ENCODE data around the gene FREM2.

Gene FREM2

GRCh38 chr13:38871275-38871674 lies 184.4 kb downstream of the FREM2 start:
- Mint-ChIP-seq H3K4me3 (no peak overlapping the region), H3K27me3 (peaks cover 8% of the 10 kb centered on the region), H3K27ac (ENCODE audit: low read depth) (no peak overlapping the region), H3K4me1 (no peaks in the 10 kb centered on the region), H3K36me3 (ENCODE audit: insufficient read depth) (no peaks in the 10 kb centered on the region), H3K9me3 (no peaks in the 10 kb centered on the region)
- no peak for ATAC-seq (replicated peaks; ENCODE audit: extremely low read depth, poor library complexity, severe bottlenecking)
- no peak for DNase-seq (ENCODE audit: low spot score in 2 of 2)

DNA sequence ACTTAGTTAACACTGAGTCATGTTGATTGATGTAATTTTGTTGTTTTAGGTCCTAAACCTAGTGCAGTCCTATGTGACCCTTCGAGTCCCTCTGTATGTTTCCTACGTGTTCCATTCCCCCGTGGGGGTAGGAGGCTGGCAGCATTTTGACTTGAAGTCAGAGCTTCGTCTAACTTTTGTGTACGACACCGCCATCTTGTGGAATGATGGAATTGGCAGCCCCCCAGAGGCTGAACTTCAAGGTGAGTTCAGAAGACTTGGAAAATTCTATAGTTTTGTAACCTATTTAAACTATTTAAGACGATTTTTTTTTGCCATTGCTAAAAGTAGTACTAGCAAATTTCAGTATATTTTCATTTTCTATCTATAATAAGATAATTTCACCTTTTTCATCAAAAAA lies 185.8 kb downstream of the FREM2 start:
- Mint-ChIP-seq H3K9me3 (no peaks in the 10 kb centered on the region), H3K4me3 (no peak overlapping the region), H3K4me1 (no peaks in the 10 kb centered on the region), H3K36me3 (ENCODE audit: insufficient read depth) (no peaks in the 10 kb centered on the region), H3K27ac (ENCODE audit: low read depth) (no peak overlapping the region), H3K27me3 (peaks cover 21% of the 10 kb centered on the region)
- no peak for ATAC-seq (replicated peaks; ENCODE audit: extremely low read depth, poor library complexity, severe bottlenecking)
- DNase-seq (ENCODE audit: low spot score in 2 of 2): peak in 1 of 2 donors; percentile 15

- Mint-ChIP-seq H3K27ac (ENCODE audit: low read depth) (no peak overlapping the region), H3K4me1 (no peaks in the 10 kb centered on the region), H3K4me3 (no peak overlapping the region), H3K36me3 (ENCODE audit: insufficient read depth) (no peaks in the 10 kb centered on the region), H3K27me3 (peaks cover 13% of the 10 kb centered on the region), H3K9me3 (no peaks in the 10 kb centered on the region)
- no peak for DNase-seq (ENCODE audit: low spot score in 2 of 2)
- ATAC-seq (replicated peaks; ENCODE audit: extremely low read depth, poor library complexity, severe bottlenecking): no peak
Measured at GRCh38 chr13:38875186-38875875, 188.5 kb downstream of the FREM2 start.

DNA sequence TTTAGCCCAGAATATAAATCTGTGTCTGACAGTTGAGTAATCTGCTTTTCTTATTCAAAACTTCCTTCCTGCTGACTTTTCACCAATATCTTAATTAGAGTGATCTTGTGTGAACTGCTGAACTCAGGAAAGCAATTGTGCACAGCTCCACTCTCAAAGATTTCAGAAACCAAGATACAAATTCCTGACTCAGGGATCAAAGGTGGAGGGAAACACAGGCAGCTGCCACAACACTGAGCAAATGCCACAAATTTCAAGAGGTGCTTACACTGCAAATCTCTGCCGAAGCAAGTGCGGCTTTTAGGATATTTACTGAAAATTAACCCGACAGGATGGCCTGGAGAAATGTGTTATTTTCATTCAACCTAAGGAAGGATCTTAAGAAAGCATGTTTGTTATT lies 192.4 kb downstream of the FREM2 start:
- no peaks in the 10 kb centered on the region for H3K36me3 Mint-ChIP-seq (ENCODE audit: insufficient read depth)
- DNase-seq (ENCODE audit: low spot score in 2 of 2) (no peak), ATAC-seq (replicated peaks; ENCODE audit: extremely low read depth, poor library complexity, severe bottlenecking) (no peak)
- peaks cover 13% of the 10 kb centered on the region for H3K27me3 Mint-ChIP-seq
- H3K4me1 Mint-ChIP-seq: no peaks in the 10 kb centered on the region
- H3K4me3 Mint-ChIP-seq: no peak overlapping the region
- H3K9me3 Mint-ChIP-seq: no peaks in the 10 kb centered on the region
- H3K27ac Mint-ChIP-seq (ENCODE audit: low read depth): no peak overlapping the region

- H3K4me3 Mint-ChIP-seq: no peak overlapping the region
- peaks cover 13% of the 10 kb centered on the region for H3K27me3 Mint-ChIP-seq
- ATAC-seq (replicated peaks; ENCODE audit: extremely low read depth, poor library complexity, severe bottlenecking): no peak
- DNase-seq (ENCODE audit: low spot score in 2 of 2): no peak
- no peak overlapping the region for H3K27ac Mint-ChIP-seq (ENCODE audit: low read depth)
- no peaks in the 10 kb centered on the region for H3K36me3 Mint-ChIP-seq (ENCODE audit: insufficient read depth)
- no peaks in the 10 kb centered on the region for H3K4me1 Mint-ChIP-seq
- H3K9me3 Mint-ChIP-seq: no peaks in the 10 kb centered on the region
Measured at GRCh38 chr13:38879786-38880185, 192.9 kb downstream of the FREM2 start.

GRCh38 chr13:38880397-38880796 lies 193.5 kb downstream of the FREM2 start:
- no peak overlapping the region for H3K4me3 Mint-ChIP-seq
- DNase-seq (ENCODE audit: low spot score in 2 of 2): no peak
- H3K4me1 Mint-ChIP-seq: no peaks in the 10 kb centered on the region
- H3K27ac Mint-ChIP-seq (ENCODE audit: low read depth): no peak overlapping the region
- H3K36me3 Mint-ChIP-seq (ENCODE audit: insufficient read depth): no peaks in the 10 kb centered on the region
- H3K27me3 Mint-ChIP-seq: peaks cover 13% of the 10 kb centered on the region
- ATAC-seq (replicated peaks; ENCODE audit: extremely low read depth, poor library complexity, severe bottlenecking): no peak
- no peaks in the 10 kb centered on the region for H3K9me3 Mint-ChIP-seq

- no peak for ATAC-seq (replicated peaks; ENCODE audit: extremely low read depth, poor library complexity, severe bottlenecking)
- no peak overlapping the region for H3K4me3 Mint-ChIP-seq
- H3K27me3 Mint-ChIP-seq: peaks cover 12% of the 10 kb centered on the region
- H3K9me3 Mint-ChIP-seq: no peaks in the 10 kb centered on the region
- H3K36me3 Mint-ChIP-seq (ENCODE audit: insufficient read depth): no peaks in the 10 kb centered on the region
- no peaks in the 10 kb centered on the region for H3K4me1 Mint-ChIP-seq
- no peak overlapping the region for H3K27ac Mint-ChIP-seq (ENCODE audit: low read depth)
- no peak for DNase-seq (ENCODE audit: low spot score in 2 of 2)
Measured at GRCh38 chr13:38883783-38884182, 196.9 kb downstream of the FREM2 start.

DNA sequence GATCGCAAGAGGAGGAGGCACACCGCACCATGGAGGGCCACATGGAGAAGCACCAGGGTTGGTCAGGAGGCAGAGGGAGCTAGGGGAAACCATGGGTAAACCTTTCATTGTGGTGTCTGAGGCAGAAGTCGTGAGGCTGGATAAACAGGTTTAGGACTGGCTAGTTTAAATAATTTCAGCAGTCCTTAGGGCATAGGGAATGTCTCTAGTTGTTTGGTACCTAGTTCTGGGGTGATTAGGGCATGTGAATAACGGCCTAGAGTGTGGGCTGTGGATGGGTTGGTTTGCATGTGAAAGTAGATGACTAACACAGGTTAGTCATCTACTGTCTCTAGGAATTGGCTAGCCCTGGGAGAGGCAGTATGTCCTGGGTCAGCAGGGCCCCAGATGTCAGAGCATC lies 201.4 kb downstream of the FREM2 start:
- Mint-ChIP-seq H3K9me3 (no peaks in the 10 kb centered on the region), H3K27ac (ENCODE audit: low read depth) (no peak overlapping the region), H3K27me3 (peaks cover 22% of the 10 kb centered on the region), H3K4me3 (no peak overlapping the region), H3K36me3 (ENCODE audit: insufficient read depth) (no peaks in the 10 kb centered on the region), H3K4me1 (no peaks in the 10 kb centered on the region)
- DNase-seq (ENCODE audit: low spot score in 2 of 2): no peak
- no peak for ATAC-seq (replicated peaks; ENCODE audit: extremely low read depth, poor library complexity, severe bottlenecking)

DNA sequence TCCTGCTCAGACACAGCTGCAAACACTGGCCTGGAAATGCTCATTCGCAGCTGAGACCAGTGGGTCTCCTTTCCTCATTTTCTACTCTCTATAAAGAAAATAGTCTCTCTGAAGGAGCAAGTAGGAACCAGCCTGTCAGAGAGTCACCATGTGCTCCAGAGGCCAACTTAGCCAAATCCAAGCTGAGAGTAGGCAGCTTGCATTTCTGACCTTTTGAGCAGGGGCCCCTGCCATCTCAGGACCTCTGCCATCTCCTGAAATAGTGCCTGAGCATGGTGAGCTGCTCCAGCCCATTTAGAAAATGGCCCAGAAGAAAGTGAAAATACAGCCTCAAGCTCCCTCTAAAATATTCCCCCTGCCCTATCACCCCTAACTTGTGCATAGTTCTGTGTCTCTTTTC lies 208.2 kb downstream of the FREM2 start:
- H3K27ac Mint-ChIP-seq (ENCODE audit: low read depth): no peak overlapping the region
- H3K4me3 Mint-ChIP-seq: no peak overlapping the region
- peaks cover 7% of the 10 kb centered on the region for H3K27me3 Mint-ChIP-seq
- no peak for ATAC-seq (replicated peaks; ENCODE audit: extremely low read depth, poor library complexity, severe bottlenecking)
- H3K9me3 Mint-ChIP-seq: no peaks in the 10 kb centered on the region
- DNase-seq (ENCODE audit: low spot score in 2 of 2): no peak
- no peaks in the 10 kb centered on the region for H3K36me3 Mint-ChIP-seq (ENCODE audit: insufficient read depth)
- H3K4me1 Mint-ChIP-seq: no peaks in the 10 kb centered on the region

GRCh38 chr13:38897521-38897920 lies 210.6 kb downstream of the FREM2 start:
- DNase-seq (ENCODE audit: low spot score in 2 of 2) (no peak), ATAC-seq (replicated peaks; ENCODE audit: extremely low read depth, poor library complexity, severe bottlenecking) (no peak)
- H3K9me3 Mint-ChIP-seq: no peaks in the 10 kb centered on the region
- H3K4me1 Mint-ChIP-seq: no peaks in the 10 kb centered on the region
- no peak overlapping the region for H3K4me3 Mint-ChIP-seq
- no peaks in the 10 kb centered on the region for H3K36me3 Mint-ChIP-seq (ENCODE audit: insufficient read depth)
- no peaks in the 10 kb centered on the region for H3K27me3 Mint-ChIP-seq
- no peak overlapping the region for H3K27ac Mint-ChIP-seq (ENCODE audit: low read depth)

- ATAC-seq (replicated peaks; ENCODE audit: extremely low read depth, poor library complexity, severe bottlenecking): no peak
Measured at GRCh38 chr13:38898481-38898880, 211.6 kb downstream of the FREM2 start.

DNA sequence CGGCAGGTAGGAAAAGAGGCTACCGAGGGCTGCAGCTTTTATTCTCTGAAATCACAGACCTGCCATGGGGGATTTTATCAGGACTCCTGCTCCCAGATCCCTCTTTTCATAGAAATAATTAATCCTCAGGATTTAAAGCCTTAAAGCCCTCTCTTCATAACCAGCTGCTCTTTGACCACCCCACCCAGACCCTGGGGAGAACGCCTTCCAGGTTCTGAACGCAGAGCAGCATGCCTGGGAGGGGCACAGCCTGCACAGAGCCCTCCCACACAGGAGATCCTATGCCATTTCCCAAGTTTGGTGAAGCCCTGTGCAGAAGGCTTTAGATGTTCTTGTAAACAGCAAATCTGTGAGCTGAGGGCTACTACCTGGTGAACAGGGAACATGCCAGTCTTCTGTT lies 212.7 kb downstream of the FREM2 start:
- Mint-ChIP-seq H3K4me1 (no peaks in the 10 kb centered on the region), H3K4me3 (no peak overlapping the region), H3K9me3 (no peaks in the 10 kb centered on the region), H3K27ac (ENCODE audit: low read depth) (no peak overlapping the region), H3K36me3 (ENCODE audit: insufficient read depth) (no peaks in the 10 kb centered on the region), H3K27me3 (no peaks in the 10 kb centered on the region)
- no peak for ATAC-seq (replicated peaks; ENCODE audit: extremely low read depth, poor library complexity, severe bottlenecking)
- DNase-seq (ENCODE audit: low spot score in 2 of 2): no peak

More at GRCh38 chr13:38898481-38898880, 211.6 kb downstream of the FREM2 start:
- Mint-ChIP-seq H3K9me3 (no peaks in the 10 kb centered on the region), H3K36me3 (ENCODE audit: insufficient read depth) (no peaks in the 10 kb centered on the region), H3K27me3 (no peaks in the 10 kb centered on the region), H3K4me1 (no peaks in the 10 kb centered on the region), H3K4me3 (no peak overlapping the region), H3K27ac (ENCODE audit: low read depth) (no peak overlapping the region)
- no peak for DNase-seq (ENCODE audit: low spot score in 2 of 2)

- Mint-ChIP-seq H3K9me3 (no peaks in the 10 kb centered on the region), H3K36me3 (ENCODE audit: insufficient read depth) (no peaks in the 10 kb centered on the region), H3K27me3 (no peaks in the 10 kb centered on the region), H3K27ac (ENCODE audit: low read depth) (no peak overlapping the region), H3K4me3 (no peak overlapping the region), H3K4me1 (no peaks in the 10 kb centered on the region)
- no peak for DNase-seq (ENCODE audit: low spot score in 2 of 2)
- no peak for ATAC-seq (replicated peaks; ENCODE audit: extremely low read depth, poor library complexity, severe bottlenecking)
Measured at GRCh38 chr13:38900188-38900587, 213.3 kb downstream of the FREM2 start.

Data from central memory CD8-positive, alpha-beta T cell (primary cell).